Stomach (tissue), 4 donors: ENCODE results near the gene EEF1A2.

Source experiments
- CTCF ChIP-seq, 7 experiments: fragments of 450-650 bp in 4 of 7; fragments of 200-600 bp in 3 of 7; sonication (generic) in 3 of 7; IDR thresholded peaks; one replicate each; pipeline ENCODE4 v1.5.1; 2016 to 2019; ENCODE audit warnings: antibody characterized with exemption in 7 of 7, control low read depth in 2 of 7, mild to moderate bottlenecking in 1 of 7
- EP300 ChIP-seq: sonication (generic); formaldehyde crosslinking; IDR thresholded peaks from one replicate; pipeline ENCODE4 v1.6.1; 2017; ENCODE audit warnings: antibody characterized with exemption
- POLR2A ChIP-seq, 4 donors: fragments of 450-650 bp; IDR thresholded peaks; one replicate each; pipeline ENCODE4 v1.6.1; 2016; ENCODE audit warnings: antibody characterized with exemption in 4 of 4, control low read depth in 2 of 4, mild to moderate bottlenecking in 1 of 4, moderate library complexity in 1 of 4
- POLR2AphosphoS5 ChIP-seq, 3 donors: sonication (generic); formaldehyde crosslinking; IDR thresholded peaks; one replicate each; pipeline ENCODE4 v1.6.1; 2016; ENCODE audit warnings: antibody characterized with exemption in 3 of 3

- no peak for TF ChIP-seq CTCF (IDR thresholded peaks at IDR 0.05)
- TF ChIP-seq EP300: no peak
- TF ChIP-seq POLR2AphosphoS5 (IDR thresholded peaks at IDR 0.05): no peak
- no peak for TF ChIP-seq POLR2A (IDR thresholded peaks at IDR 0.05)
Observed at GRCh38 chr20:63539441-63540370, 40.8 kb upstream of the EEF1A2 start.
